Stimulated activated CD8-positive, alpha-beta memory T cell treated with anti-CD3 and anti-CD28 coated beads, Interleukin-2, amount 100 ng/mL, for 1 hour (primary cell): ENCODE measurements around the gene UAP1.

Source experiments
- DNase-seq, 2 donors: peaks; one replicate each; pipeline ENCODE4 v3.0.0-alpha.2; 2020; ENCODE audit warnings: low read depth in 2 of 2

UAP1 gene

GRCh38 chr1:162561616-162562469, at the start of gene UAP1:
UAP1 (plus strand) TSS chr1:162561722; CDS start chr1:162566069, 4,347 bp downstream.
- no peak for DNase-seq

DNA sequence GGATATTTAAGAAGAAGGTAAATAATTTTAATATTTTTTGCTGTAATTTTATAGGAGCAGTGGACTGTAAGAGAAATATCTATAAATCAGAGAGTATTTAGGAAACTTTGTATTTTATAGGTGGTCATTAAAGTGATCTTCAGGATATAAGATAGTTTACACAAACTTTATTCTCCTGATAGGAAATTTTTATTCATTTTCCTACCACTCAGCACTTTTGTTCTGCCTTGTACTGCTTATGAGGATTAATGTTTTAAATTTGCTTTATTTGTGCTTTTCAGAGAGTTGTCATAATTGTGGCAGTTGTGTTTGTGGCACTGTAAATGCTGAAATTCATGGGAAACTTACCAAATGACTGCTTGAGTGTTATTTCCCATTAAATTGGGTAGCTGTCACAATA, 34.2 kb upstream of the UAP1 start:
- DNase-seq = no peak

DNA sequence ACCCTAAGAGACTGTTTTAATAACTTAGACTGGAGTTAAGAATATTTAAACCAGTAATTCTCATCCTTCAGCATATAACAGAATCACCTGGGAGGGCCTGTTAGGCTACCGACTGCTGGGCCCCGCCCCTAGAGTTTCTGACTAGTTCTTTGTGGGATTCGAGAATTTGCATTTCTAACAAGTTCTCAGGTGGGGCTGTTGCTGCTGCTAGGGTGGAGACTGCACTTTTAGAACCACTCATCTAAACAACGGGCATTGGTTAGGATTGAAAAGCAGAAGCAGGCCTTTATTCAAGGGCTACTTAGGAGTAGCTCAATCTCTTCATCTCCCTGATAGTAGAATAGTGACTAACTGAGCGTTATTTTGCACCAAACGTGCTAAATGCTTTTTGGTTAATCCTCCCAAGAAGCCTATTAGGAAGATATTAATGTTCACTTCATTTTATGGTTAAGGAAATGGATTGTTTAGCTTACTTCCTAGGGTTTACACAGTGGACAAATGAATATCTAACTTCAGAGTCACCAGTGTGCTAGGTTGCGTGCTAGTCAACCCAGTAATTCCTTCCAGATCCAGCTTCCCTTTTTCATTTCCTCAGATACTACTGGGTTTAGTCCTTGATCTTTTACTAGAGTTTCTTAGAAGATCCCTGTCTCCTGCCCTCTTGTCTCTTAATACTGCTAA, 31.1 kb upstream of the UAP1 start:
- no peak for DNase-seq

DNA sequence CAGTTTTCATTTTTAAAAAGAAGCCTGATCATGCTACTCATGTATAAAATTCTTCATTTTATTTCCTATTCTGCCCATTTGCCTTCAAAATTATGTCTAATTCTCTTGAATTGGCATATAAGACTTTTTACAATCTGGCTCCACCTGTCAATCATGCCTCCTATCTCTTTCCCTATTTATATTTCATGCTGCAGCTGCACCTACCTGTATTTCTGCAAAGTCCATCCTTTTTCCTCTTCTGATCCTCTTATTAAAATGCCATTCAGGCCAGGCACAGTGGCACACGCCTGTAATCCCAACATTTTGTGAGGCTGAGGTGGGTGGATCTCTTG, 30.6 kb upstream of the UAP1 start:
- DNase-seq = no peak

DNA sequence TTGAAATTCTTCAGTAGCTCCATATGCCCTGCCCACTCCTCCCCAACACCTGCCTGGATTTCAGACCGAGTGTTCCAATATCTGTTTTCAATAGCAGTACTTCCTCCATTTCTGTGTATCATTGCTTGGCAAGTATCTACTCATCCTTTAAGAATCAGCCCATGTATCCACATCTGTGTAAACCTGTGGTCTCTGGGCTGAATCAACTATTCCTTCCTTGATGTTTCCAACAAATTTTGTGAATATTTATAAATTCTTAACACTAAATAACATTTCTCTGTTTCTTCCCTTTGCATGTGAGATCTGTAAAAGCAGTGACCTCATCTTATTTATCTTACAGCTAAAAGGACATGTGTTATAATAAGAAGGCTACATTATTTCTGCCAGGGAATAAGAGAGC, 26.0 kb upstream of the UAP1 start:
- DNase-seq = no peak

- no peak for DNase-seq
Measured at GRCh38 chr1:162536511-162536910, 25.0 kb upstream of the UAP1 start.

DNA sequence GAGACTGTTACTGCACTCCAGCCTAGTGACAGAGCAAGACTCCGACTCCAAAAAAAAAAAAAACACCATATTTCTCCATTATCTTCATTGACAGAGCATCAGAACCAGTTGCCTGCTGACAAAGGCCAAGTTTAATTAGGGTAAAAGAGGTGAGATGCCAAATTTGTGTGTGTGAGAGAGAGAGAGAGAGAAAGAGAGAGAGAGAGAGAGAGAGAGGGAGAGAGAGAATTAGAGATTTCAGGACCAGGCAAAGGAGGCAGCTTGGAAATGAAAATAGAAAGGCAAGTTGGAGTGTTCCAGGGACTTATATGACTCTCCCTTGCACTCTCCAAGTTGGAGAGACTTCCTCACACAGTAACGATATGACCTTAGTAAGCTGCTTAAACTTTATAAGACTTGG, 24.3 kb upstream of the UAP1 start:
- no peak for DNase-seq

DNA sequence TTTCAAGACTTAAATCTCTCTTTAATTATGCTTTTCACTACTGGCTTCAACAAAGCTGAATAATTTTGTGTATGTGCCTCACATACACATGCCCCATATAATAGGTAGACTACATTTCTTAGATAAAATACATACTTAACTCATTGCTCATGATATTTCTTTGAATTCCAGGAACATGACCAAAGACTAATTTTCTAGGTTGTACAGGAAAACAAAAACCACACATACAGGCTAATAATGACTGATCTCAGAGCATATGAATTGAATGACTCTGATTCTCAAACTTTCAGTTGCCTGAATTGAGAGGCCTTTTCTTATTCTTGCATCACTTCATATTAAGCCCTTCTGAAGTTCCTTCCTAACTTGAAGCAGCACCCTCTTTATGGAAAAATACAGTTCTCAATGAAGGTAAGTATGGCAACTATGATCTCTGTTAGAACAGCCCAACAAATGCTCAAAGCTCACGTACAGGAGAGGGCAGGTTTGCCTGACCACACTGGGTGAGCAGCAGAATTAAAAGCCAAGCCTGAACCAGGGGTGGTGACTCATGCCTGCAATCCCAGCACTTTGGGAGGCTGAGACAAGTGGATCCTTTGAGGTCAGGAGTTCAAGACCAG, 22.6 kb upstream of the UAP1 start:
- DNase-seq = no peak

GRCh38 chr1:162541619-162542141, 19.8 kb upstream of the UAP1 start:
- no peak for DNase-seq

- no peak for DNase-seq
Measured at GRCh38 chr1:162543228-162543627, 18.3 kb upstream of the UAP1 start.

GRCh38 chr1:162548170-162548569, 13.4 kb upstream of the UAP1 start:
- DNase-seq = no peak

- no peak for DNase-seq
Measured at GRCh38 chr1:162549001-162549400, 12.5 kb upstream of the UAP1 start.

DNA sequence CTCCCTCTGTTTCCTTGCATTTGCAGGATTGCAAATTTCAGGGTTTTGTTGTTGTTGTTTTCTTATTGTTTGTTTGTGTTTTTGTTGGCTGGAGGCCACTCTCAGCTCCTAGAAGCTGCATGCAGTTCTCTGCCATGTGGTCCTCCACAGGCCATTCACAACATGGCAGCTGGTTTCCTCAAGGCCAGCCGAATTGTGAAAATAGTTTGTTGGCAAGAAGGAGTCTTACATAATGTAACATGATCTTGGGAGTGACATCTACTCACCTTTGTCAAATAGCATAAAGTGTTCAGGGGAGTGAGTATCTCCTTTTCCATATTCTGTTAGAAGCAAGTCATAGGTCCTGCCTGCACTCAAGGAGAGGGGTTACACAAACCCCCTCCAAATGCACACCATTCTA, 10.6 kb upstream of the UAP1 start:
- no peak for DNase-seq

GRCh38 chr1:162551969-162552683, 9.4 kb upstream of the UAP1 start:
- no peak for DNase-seq

- DNase-seq = no peak
Measured at GRCh38 chr1:162552684-162553252, 8.8 kb upstream of the UAP1 start.

DNA sequence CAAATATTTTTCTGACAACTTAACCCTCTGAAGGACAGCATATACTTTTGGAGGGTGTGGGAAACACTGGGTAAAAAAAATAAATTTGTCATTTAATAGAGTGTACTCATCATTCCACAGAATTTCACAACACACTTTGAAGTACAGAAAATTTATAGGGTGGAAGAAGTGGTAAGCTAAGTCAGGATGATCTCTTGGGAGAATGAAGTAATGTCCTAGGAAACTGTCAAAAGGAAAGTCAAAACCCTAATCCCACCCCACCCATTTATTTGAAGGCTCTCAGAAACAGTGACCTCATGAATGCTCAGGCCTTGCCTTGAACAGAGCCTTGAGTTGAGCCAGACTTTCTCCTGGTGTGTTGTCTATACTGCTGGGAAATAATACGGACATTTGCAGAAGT, 7.3 kb upstream of the UAP1 start:
- no peak for DNase-seq

- no peak for DNase-seq
Measured at GRCh38 chr1:162557536-162557935, 4.0 kb upstream of the UAP1 start.

DNA sequence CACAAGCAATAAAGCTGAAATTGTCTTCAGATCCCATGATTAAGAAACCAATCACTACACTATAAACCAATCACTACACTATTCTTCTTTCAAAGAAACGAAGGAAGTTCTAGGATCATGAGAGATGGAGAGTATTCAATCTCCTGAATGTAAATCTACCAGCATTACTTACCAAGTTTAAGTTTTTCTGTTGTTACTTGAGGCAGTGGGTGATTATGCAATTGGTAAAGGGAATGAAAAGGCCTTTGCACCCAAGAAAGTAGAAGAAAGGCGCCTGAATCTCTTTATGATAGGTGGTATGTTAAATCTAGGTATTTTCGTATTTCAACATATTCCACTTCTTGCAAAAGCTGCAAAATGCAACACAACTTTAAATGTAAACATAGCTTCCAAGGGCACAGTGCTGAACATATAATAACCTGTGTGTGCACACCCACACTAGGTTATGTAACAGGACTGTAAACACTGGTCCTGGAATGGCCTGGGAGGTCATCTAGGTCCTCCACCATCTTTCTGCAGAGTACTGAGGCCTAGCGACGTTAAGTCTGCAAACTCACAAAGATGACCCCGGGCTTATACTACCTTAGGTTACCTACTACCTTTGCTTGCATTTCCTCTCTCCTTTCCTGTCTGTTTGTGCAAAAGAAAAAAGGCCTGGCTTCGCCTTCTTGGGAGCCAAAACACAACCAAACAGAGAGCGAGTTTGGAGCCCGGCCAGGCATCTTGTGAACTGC, 1.1 kb upstream of the UAP1 start:
- no peak for DNase-seq

DNA sequence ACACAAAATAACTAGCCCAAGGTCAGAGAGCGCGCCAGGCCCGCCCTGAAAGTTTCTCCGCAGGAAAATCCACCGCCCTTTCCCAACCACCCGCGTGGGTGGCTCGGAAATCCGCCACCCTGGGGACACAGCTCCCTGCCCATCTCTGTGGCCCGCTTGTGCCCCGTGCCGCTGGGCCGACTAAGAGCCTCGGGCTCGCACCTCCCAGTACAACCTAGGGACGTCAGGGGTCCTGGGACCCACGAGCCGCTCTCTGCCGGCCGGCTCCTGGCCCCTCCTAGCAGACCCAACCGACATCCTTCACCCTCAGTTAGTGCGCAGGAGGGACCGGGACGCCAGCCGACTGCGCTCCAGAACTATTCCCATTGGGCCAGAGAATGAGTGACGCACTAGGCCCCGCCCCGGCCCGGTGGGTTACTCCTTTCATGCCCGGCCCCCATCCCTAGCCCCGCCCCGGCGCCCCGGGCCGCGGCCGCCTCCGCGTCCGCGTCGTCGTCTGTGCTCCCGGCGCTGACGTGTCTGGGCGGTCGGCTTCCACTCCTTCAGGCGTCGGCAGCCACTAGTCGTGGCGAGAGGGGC, 396 bp upstream of the UAP1 start:
- DNase-seq = peak; percentile 96 to 97

- DNase-seq = no peak
Measured at GRCh38 chr1:162562470-162562828, 927 bp downstream of the UAP1 start.

DNA sequence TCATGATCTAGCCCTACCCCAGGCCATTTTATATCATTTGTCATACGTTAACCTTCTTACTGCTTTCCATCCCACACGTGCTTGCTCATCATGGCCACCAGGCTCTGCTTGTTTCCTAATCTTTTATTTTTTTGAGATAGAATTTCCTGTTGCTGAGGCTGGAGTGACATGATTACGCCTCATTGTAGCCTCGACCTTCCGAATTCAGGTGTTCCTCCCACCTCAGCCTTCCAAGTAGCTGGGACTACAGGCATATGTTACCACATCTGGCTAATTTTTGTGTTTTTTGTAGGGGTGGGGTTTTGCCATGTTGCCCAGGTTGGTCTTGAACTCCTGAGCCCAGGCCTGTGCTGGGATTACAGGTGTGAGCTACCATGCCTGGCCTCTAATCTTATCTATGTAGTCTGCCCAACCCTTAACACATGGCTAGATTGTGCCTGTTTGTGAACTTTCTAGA, 3.3 kb downstream of the UAP1 start:
- no peak for DNase-seq
